Stimulated activated CD4-positive, alpha-beta T cell treated with anti-CD3 and anti-CD28 coated beads, Interleukin-15, amount 100 ng/mL, for 48 hours (primary cell): ENCODE data around the gene PPP2R1B.
"Not testable (repeated sequence)": the region's sequence is repeated elsewhere in the genome, so short reads cannot be mapped to it uniquely, and the experiment has no call there.

Experiments
- DNase-seq, 2 donors: peaks; one replicate each; pipeline ENCODE4 v3.0.0-alpha.2; 2020; ENCODE audit warnings: low read depth in 2 of 2

The PPP2R1B gene

DNA sequence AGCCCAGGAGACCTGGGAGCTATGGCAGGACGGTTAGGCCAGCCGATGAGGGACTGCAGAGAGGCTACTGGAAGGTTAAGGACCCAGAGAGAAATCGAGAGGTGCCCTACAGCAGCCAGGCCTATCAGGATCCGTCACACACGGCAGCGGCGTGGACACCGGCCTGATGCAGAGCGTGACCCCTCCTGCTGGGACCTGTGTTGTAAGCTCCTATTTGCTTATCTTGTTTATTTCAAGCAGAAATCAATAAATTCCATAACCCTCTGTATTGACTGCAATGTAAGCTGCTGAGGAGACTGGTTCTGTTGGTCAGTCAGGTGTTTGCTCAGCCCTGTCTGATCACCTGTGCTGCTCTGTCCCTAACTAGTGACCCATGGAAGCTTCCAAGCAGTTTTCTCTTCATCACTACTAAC is 39.9 kb downstream of the PPP2R1B start:
- DNase-seq, result no peak

DNA sequence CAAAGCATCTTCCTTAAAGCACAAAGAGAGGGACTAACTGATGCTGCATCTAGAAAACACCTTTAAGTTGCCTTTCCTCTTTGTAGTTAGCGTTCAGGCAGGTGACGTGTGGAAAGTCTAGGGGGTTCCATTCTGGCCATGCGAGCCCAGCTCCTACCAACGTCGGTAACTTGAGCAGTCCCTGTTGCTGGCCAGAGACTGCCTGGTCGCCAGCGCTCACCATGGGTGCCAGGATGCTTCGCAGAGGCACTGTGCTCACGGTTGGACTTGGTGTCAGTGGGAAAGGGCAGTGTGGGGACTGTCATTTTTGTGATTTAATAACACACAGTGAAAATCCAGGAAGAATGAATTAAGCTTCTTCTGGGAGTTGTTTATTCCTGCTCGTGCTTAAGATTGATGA is 40.6 kb downstream of the PPP2R1B start:
- DNase-seq, result no peak

- no peak for DNase-seq
Measured at GRCh38 chr11:111724615-111725129, 41.5 kb downstream of the PPP2R1B start.

DNA sequence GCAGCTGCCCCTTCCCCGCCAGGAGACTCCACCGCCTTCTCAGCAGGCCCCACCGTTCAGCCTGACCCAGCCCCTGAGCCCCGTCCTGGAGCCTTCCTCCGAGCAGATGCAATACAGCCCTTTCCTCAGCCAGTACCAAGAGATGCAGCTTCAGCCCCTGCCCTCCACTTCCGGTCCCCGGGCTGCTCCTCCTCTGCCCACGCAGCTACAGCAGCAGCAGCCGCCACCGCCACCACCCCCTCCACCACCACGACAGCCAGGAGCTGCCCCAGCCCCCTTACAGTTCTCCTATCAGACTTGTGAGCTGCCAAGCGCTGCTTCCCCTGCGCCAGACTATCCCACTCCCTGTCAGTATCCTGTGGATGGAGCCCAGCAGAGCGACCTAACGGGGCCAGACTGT is 42.6 kb downstream of the PPP2R1B start:
- DNase-seq, result no peak

DNA sequence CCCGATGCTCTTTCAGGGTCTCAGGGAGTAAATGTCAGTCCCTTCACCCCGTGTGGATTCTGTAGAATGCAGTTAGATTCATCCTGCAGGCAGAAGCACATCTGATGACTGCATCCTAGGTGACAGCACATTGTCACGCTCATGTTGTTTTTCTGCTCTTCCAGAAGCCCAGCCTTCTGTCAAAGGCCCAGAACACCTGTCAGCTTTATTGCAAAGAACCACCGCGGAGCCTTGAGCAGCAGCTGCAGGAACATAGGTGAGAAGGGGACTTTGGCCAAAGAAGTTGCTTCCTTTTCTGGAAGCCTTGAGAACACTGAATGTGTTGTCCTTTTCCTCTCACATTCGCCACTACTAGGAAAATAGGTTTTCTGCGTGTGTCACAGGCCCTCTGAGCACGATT is 43.7 kb downstream of the PPP2R1B start:
- no peak for DNase-seq

GRCh38 chr11:111720801-111721494 is 45.2 kb downstream of the PPP2R1B start:
- no peak for DNase-seq

DNA sequence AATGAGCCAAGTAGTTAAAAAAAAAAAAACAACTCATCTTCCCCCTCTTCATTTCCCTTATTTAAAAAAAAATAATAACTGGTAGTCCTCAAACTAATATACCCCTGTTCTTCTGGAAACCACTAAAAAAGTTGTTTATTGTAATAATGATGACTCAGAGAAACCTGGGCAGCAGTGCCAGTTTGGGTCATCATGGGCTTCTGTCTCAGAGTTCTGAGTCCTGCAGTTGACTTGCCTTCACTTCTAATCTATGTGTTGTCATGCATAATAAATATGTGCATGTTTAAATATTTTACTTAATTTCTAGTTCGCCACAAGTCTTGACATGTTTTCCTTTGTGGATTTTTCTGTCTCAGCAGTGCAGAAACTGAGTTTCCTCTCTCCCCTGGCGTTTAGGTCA is 46.8 kb downstream of the PPP2R1B start:
- DNase-seq, result no peak

DNA sequence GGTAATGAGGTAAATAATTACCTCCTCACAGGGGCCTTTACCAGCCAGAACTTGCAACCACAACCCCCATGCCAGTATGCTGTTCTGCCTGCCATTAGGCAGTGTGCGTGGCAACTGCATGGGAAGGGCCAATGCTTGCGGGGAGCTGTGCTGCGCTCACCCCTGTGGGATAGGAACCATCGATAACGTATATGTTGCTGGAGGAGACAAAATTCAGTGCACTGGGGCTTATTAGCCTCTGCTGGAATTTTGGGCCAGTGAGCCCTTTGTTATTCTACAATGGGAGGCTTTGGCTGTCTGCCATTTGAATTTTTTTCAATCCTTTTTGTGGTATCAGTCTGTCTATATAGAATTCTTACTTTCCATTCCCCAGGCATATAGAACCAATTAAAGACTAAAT is 47.3 kb downstream of the PPP2R1B start:
- DNase-seq, result no peak

- no peak for DNase-seq
Measured at GRCh38 chr11:111718436-111718835, 47.8 kb downstream of the PPP2R1B start.

GRCh38 chr11:111717660-111718059 is 48.5 kb downstream of the PPP2R1B start:
- not testable (repeated sequence) for DNase-seq

DNA sequence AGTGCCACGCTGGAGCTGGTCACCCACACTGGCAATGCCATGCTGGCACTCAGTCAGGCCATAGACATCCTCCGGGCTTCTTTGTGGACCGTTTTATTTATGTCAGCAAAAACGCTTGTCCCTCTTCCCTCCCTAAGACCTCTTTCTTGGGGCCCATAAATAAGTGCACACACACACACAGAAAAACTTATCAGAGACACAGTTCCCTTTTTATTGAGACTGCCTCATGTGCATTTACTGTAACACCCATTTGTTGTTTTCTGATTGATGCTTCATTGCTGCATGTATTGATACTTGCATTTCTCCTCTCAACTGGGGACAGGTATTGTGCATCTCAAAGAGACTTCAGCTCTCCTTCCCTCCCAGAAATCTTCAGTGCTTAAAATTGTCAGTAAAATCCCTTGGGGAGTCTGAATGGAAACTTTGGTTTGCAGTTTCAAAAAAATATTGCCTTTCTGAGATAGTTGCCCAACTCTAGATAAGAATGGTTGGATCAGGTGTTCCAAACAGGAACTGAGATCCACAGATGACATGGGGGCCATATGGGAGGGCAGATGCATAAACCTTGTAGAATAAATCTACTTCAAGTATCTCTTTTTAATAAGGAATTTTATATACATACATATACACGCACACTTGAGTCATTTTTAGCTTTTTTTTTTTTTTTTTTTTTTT is 50.9 kb downstream of the PPP2R1B start:
- DNase-seq, result no peak

GRCh38 chr11:111714522-111714921 is 51.7 kb downstream of the PPP2R1B start:
- DNase-seq, result no peak

- DNase-seq, result no peak
Measured at GRCh38 chr11:111707691-111708067, 58.5 kb downstream of the PPP2R1B start.

- DNase-seq, result no peak
Measured at GRCh38 chr11:111707039-111707690, 59.0 kb downstream of the PPP2R1B start.

DNA sequence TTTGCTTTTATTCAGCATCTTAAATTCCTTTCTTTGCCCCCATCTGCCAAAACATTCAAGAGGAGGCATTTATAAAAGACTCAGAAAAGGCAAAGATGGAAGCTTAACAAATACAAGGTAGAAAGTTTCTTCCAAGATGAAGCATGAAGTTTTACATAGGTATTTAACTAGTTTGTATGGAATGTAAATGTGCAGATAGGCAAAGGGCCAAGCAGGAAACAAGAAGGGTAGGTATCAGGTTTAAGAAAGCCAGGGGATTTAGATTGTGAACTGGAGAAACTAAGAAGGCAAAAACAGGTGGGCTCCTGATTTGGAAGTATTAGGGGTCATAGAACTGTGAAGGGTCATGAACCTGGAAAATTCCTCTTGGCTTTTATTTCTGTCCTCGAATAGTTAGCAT is 62.6 kb downstream of the PPP2R1B start:
- DNase-seq, result no peak

DNA sequence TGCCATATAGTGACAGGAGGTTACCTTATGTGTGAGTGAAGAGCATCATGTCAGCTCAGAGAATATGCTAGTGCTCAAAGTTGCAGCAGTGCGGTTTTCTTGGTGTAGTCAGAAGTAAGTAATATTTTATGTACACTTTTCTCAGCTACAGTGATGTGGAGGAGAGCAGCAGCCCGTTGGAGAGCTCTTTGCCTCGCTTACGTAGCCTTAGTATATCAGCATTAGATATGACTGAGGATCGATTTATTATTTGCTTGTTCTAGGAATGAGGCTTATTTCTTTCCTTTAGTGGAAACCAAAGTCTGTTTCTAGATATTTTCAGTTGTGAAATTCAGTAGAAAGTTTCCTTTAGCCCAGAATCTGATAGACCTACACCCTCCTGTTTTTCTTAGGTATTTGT is 63.6 kb downstream of the PPP2R1B start:
- DNase-seq, result no peak

- DNase-seq, result no peak
Measured at GRCh38 chr11:111700162-111700561, 66.0 kb downstream of the PPP2R1B start.

DNA sequence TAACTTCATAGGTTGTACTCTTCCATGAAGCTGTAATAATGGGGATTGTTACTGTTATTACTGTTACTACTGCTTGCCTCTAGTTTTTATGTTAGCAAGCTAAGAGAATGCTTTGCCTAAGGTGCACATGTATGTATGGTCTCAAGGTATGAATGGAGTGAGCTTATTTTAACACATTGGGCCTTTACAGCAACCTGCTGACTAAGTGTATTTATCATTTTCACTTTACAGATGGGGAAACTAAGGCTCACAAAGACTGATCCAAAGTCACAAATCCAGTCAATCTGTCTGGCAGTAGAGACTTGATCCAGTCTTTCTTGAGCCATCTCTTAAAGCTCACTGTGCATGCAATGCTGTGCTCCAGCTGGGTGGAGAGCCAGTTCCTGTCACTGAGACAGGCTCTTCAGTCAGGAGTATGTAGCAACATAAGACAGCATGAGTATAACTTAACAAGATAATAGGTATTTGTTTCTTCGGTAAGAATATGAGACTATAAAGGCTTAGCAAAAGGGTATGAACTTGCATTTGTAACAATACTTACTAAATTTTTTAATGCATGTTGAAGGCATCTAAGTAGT is 66.5 kb downstream of the PPP2R1B start:
- DNase-seq, result no peak

- no peak for DNase-seq
Measured at GRCh38 chr11:111698852-111699559, 67.2 kb downstream of the PPP2R1B start.

- no peak for DNase-seq
Measured at GRCh38 chr11:111697933-111698371, 68.2 kb downstream of the PPP2R1B start.

DNA sequence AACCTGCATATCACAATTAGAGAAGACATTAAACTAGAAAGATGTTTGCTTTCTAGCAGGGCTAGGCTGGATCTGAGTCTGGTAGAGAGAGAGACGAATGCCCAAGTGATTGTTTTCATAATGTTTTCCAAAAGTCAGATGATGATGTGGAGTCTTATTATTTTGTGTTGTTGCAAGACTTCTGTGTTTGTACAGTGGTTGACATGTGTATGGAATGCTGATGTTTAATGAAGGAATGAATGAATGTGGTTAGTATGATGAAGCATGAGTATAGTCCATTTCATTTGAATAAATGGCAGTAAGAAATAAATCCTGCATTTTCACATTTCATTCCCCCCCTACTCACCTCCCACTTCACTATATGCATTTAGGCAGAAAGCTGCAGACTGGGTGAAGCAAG is 69.6 kb downstream of the PPP2R1B start:
- no peak for DNase-seq

- DNase-seq, result no peak
Measured at GRCh38 chr11:111694851-111695250, 71.3 kb downstream of the PPP2R1B start.
